HG02588 (cell line): ENCODE data around the gene DCAF12.
"Not testable (repeated sequence)": the region's sequence is repeated elsewhere in the genome, so short reads cannot be mapped to it uniquely, and the experiment has no call there.

Experiments
- ATAC-seq: cut with Tn5 transposase; IDR thresholded peaks from one replicate; pipeline ENCODE4 v1.9.1; 2021; ENCODE audit warnings: mild to moderate bottlenecking, moderate library complexity; ENCODE audit not compliant: unreplicated experiment

The DCAF12 gene

DNA sequence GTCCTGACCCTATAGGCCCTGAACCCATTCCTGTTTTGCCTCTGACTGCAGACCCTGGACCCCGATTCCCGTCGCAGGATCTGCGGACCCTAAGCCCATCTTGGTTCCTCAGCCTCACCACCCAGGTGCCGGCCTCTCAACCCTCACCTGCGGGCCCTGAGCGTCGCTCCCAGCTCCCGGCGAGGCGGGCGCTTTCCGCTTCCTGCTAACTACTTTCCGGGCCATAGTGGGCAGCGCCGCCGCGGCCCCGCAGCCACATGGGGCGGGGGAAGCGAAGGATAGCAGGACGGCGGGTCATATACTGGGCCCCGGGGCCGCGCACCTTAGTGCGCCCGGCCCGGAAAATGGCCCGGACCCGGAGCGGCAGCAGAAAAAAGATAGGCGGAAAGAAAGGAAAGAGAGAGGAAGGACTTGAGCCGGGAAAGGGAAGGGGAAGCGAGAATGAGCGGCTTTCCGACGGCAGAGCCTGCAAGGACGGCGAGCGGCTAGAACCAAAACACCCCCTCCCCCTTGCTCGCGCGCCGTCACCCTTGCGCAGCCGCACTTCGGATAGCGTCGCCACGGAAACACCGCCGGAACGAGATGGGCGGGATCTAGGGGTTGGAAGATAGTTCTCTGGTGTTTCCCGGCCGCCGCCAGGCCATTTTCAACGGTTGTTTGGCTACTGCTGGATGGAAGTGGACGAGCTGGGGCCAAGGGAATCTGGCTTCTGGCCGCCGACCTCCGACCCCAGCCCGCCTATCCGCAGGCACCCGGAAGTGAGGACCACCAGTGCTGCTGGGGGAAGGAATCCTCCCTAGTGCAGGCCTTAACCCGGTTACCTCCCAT, at the start of gene DCAF12:
Gene DCAF12 (minus strand): TSS at position 492 of the 828 bp plus-strand sequence. CDS start 267 bp downstream, at position 225.
- ATAC-seq, result peak; percentile 85

DNA sequence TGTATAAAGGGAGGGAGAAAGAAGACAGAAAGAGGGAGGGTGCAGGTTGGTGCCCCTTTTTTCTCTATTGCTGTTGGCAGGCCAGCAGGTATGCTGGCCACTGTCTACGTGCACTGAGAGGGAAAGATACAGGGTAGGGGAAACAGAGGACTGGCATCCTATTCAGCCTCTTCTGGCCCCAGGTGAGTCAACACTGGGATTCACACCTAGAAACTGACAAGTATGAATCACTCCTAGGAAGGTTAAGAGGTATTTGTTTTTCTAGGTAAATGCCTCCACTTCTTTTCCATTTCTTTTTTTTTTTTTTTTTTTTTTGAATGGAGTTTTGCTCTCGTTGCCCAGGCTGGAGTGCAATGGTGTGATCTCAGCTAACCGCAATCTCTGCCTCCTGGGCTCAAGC, 49.6 kb upstream of the DCAF12 start:
- no peak for ATAC-seq

DNA sequence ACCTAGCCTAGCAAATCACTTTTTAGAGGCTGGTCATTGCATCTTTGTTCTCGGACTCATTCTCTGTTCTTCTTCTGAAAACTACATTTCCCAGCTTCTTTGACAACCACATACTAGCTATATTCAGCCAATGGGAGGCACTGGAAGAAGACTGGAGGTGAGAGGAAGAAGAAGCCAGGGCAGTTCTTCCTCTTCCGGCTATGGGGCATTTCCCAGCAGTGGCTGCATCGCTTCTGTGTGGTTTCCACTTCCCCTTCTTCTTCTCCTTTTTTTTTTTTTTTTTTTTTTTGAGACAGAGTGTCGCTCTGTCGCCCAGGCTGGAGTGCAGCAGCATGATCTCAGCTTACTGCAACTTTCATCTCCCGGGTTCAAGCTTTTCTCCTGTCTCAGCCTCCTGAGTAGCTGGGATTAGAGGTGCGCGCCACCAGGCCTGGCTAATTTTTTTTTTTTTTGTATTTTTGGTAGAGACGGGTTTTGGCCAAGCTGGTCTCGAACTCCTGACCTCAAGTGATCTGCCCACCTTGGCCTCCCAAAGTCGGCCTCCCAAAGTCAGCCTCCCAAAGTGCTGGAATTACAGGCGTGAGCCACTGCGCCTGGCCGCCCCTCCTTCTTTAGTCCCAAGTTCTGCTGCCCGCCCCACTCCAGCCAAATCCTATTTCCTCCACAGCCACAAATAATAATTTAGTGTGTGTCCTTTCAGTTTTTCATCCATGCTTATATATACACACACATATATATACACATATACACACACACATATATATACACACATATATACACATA, 45.4 kb upstream of the DCAF12 start:
- ATAC-seq, result no peak

DNA sequence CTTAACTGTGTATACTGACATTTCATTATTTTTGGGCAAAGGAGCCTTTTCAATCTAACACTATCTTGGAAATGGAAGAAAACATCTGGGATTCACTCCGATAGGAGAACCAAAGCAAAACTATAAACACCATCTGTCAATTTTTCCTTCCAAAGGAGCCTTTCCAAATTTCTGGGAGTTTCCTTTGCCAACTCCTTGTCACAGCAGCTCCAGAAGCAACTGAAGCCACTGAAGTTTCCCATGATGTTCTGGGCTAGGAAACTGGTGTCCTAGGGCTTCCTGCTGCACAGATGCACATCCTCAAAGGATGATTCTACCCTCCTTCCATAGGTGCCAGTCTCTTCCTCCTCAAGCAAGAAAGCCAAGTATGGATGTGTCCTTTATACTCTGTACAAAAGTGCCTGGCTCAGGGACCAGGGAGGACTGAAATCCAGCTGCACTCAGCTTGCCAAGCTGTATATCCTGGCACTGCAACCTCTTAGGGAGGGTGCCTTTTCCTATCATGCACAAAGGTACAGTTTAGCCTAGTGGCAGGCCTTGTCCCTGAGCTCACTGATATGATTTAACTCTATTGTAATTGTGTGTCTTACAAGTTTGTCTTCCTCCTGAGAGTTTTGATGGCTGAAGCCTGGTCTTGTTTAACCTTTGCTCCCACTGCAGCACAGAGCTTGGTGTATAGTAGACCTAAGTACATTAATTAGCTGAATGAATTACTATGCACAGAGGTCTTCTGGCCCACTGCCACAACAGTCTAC, 43.9 kb upstream of the DCAF12 start:
- no peak for ATAC-seq

DNA sequence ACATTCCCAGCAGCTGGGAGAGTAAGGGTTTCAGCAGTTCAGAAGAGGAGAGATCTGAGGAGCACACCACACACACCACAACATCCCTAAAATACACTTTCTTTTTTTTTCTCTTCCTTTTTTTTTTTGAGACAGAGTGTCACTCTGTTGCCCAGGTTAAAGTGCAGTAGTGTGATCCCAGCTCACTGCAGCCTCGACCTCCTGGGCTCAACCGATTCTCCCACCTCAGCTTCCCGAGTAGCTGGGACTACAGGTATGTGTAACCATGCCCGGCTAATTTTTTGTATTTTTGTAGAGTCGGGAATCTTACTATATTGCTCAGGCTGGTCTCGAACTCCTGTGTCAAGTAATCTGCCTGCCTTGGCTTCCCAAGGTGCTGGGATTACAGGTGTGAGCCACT, 42.6 kb upstream of the DCAF12 start:
- ATAC-seq, result no peak

DNA sequence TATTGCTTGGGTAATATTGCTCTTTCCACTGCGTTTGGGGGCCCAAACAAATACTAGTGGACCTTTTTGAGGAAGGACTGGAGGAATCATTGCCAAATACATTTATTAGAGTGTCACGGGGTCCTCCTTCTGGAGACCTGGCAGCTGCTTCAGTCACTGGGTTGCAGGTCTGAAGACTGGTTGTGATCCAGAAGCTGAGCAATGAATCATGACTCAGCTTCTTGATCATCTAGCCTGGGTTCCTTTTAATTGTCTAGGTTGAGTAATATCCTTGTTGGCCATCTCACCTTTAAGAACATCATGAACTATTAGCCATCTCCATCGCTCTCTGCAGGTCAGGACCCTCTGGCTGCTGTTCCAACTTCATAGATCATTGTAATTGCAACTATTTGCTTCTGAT, 36.9 kb upstream of the DCAF12 start:
- no peak for ATAC-seq

DNA sequence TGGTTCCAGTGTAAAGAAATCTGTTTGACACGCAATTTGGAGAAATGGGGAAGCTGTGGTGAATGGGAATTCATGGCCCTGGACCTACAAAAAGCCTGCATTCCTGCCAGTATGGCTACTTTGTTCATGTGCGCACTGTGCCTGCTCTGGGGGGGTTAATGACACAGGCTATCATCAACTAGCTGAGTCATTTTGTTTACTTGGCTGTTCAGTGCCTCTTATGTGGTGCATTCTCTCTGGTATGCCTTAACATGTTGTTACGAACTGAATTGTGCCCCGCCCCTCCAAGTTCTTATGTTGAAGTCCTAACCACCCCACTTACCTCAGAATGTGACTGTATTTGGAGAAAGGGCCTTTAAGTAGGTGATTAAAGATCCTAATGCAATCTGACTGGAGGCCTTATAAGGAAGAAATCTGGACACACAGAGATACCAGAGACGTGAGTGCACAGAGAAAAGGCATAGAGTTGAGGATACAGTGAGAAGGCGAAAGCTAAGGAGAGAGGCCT, 31.9 kb upstream of the DCAF12 start:
- no peak for ATAC-seq

DNA sequence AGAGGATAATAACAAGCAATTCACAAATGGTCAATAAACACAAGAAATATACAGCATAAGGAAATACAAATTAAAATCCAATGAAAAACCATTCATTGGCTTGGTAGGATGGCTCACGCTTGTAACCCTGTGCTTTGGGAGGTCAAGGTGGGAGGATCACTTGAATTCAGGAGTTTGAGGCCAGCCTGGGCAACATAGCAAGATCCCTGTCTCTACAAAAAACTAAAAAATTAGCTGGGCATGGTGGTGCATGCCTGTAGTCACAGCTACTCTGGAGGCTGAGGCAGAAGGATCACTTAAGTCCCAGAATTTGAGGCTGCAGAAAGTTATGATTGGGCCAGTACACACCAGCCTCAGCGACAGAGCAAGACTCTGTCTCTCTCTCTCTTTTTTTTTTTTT, 31.4 kb upstream of the DCAF12 start:
- no peak for ATAC-seq

DNA sequence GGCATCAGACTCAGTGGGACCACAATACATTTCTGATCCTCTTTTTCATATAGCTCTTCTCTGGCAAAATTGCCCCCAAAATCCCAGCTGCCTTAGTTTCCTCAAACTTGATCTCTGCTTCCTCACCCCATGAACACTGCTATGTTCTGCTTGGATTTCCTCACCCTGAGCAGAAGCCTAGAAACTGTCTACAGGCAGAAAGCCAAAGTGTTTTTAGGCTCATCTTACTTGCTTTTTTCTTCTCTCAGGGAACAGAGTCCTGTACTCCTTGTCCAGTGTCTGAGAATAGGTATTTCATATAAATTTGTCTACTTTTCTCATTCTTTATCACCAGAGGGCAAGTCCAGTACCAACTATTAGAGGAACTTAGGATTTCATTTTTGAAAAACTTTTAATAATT, 30.8 kb upstream of the DCAF12 start:
- no peak for ATAC-seq

DNA sequence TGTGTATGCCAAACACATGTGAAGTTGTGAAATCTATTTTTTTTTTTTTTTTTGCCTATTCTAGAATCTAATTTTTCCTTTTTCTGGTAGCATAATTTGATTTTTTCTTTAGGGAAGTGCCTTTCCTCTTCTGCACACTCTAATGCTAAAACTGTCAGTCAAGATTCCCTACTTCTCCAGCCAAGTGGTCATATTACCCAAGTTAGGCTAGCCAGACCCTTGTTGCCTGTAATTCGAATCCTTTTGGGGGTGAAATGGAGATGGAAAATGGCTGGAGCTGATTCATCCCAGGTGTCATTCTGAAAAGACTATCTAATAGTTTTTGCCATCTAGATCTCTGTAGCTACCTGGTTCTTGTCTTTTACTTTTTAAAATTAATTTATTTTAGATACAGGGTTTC, 27.6 kb upstream of the DCAF12 start:
- no peak for ATAC-seq

DNA sequence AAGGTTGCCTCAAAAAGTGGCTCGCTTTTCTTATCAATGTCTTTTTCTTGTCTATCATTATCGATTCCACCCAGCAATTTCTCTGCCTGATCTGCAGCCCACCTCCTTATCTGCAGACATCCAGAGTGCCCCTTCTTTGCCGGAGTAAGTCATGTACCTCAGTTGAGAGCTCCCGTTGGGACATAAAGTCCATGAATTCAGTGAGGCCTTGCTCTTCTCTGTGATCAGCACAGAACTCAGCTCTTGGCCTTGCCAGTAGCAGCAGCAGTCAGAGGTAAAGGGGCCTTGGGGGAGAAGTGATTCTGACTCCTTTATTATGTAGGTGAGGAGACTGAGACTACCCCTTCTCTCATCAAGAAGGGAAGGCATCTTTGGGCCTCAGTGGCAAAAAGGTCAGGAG, 24.9 kb upstream of the DCAF12 start:
- ATAC-seq, result no peak

DNA sequence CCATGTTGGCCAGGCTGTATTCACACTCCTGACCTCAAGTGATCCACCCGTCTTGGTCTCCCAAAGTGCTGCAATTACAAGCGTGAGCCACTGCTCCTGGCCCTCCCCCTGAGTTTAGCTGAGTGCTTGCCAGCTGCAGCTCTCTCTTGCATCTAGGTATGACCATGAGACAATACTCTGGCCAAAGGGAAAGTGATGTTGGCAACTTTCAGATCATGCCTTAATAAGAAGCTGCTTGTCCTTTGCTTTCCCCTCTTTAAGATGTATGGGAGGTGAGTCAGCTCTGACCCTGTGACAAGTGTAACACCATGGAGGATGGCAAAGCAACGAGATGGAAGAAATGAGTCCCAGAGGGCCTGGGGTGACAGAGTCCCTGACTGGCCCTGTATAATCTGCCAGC, 18.7 kb upstream of the DCAF12 start:
- ATAC-seq, result no peak

DNA sequence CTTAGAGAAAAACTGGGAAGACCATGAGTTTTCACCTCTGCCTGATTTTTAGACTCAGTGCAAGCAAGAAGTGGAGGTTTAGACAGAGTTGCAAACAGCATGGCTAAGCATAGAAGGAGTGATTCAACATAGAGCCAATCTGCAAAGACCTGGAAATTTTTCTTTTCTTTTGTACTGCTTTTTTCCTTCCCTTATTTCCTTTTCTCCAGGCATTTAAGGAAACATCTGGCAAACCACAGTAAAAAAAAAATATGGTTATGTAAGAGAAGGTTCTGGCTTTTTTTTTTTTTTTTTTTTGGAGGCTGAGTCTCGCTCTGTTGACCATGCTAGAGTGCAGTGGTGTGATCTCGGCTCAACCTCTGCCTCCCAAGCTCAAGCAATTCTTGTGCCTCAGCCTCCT, 16.6 kb upstream of the DCAF12 start:
- ATAC-seq, result no peak

DNA sequence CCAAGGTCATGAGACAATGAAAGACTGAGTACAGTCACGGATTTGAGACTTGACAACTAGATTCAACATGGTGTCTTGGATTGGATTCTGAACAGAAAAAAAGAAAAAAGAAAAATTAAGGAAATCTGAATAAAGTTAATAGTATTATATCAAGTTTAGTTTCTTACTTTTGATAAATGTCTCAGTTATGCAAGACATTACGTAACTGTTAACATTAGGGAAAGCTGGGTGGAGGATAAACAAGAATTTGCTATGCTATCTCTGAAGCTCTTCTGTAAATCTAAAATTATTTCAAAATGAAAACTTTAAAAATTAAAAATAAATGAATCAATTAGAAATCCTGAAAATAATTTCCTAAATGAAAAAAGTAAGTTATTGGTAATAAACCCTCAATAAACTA, 14.4 kb upstream of the DCAF12 start:
- no peak for ATAC-seq

DNA sequence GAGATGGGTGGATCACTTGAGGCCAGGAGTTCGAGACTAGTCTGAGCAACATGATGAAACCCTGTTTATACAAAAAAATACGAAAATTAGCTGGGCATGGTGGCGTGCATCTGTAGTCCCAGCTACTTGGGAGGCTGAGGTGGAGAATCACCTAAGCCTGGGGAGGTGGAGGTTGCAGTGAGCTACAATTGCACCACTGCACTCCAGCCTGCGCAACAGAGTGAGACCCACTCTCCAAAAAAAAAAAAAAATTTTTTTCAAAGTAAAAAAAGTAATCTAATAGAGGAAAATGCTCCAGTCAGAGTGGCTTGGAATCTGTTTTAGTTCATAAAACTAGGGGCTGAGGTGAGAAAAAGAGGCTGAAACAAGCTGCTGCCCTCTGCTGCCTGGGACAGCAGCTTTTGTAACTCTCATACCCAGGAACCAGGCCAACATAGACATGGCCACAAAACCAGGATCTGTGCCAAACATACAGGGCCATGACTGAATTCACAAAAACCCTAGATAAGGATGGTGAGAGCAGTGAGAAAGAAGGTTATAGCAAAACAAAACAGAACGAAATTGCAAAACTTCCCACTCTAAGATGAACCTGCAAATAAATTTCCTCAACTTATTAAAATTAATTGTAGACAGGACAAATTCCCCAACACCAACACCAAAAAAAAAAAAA, 13.1 kb upstream of the DCAF12 start:
- no peak for ATAC-seq

DNA sequence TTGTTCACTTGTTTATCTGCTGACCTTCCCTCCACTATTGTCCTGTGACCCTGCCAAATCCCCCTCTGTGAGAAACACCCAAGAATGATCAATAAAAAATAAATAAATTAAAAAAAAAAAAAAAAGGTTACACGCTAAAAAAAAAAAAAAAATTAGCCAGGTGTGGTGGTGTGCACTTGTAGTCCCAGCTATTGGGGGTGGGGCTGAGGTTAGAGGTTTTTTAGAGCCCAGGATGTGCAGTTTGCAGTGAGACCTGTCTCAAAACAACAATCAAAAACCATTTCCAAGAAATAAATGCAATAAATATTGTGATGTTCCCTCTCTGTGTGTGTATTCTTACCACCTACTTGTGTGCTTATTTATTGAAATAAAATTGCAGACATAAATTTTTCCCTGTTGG, 12.1 kb upstream of the DCAF12 start:
- not testable (repeated sequence) for ATAC-seq

DNA sequence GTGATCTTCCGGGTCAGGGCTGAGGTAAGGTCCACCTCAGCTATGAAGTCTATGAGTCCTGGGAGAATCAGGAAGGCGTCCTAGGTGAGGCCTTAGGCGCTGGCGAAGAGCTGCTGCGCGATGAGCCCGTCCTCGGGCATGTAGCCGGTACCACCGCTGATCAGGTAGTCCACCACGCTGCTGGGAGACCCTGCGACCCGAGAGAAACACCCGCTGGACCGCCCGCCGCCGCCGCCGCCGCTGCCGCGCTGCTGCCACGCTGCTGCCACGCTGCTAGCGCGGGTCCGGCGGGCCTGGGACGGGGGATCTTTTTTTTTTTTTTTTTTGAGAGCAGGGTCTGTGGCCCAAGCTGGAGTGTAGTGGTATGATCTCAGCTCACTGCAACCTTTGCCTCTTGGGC, 8.0 kb upstream of the DCAF12 start:
- no peak for ATAC-seq

DNA sequence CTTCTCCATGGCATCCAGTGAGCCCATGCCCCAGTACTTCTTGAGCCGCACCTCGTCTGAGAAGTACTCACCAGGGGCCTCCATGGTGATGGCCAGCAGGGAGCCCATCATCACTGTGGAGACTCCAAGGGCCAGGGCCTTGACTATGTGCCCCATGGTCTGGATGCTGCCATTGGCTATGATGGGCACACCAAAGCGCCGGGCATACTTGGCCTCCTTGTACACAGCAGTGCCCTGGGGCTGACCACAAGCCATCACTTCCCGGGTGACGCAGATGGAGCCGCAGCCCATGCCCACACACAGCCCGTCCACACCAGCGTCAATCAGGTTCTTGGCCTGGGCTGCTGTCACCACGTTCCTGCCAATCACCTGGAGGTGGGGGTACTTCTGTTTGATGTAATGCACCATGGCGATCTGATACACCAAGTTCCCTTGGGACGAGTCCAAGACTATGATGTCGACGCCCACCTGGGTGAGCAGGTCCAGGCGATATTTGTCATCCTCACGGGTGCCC, 7.0 kb upstream of the DCAF12 start:
- no peak for ATAC-seq

DNA sequence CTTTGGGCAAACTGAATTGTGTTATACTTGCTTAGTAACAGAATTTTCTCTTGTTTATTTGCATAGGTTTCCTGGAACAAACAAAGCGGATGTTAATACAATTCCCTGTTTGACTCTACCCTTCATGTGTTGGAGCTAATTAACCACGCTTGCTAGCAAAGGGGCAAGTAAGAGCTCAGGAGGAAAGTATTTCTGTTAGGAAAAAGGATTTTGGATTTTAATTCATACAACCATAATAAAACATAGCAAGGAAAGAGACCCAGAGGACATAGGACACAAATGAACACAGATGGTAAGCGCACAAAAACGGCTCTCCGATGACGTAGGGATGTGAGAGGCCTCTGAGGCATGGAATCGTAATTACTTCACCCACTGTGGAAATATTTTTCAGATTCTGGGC, 5.1 kb upstream of the DCAF12 start:
- ATAC-seq, result no peak
